Measurements from ENCODE around the gene ADAMTS5.

DNA sequence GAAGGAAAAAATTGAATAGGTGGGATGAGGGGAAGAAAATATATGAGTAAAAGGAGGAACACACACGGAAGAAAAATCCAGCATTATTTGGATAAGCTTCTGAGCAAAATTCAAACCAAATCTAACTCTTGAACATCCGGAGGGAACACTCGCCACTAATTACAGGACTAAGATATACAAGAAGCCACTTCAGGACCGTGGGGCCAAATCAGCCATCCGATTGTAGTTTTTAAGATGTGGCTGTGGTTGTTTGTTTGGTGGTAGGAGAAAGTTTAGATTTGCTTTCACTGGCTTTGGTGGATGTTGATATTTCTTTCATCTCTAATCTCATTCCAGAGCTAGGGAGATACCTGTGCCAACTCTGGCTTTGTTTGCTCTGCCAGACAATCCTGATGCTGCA lies 78.0 kb downstream of the ADAMTS5 start:
- TF ChIP-seq, protein P1, sequence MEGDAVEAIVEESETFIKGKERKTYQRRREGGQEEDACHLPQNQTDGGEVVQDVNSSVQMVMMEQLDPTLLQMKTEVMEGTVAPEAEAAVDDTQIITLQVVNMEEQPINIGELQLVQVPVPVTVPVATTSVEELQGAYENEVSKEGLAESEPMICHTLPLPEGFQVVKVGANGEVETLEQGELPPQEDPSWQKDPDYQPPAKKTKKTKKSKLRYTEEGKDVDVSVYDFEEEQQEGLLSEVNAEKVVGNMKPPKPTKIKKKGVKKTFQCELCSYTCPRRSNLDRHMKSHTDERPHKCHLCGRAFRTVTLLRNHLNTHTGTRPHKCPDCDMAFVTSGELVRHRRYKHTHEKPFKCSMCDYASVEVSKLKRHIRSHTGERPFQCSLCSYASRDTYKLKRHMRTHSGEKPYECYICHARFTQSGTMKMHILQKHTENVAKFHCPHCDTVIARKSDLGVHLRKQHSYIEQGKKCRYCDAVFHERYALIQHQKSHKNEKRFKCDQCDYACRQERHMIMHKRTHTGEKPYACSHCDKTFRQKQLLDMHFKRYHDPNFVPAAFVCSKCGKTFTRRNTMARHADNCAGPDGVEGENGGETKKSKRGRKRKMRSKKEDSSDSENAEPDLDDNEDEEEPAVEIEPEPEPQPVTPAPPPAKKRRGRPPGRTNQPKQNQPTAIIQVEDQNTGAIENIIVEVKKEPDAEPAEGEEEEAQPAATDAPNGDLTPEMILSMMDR (IDR thresholded peaks at IDR 0.05; ENCODE audit: extremely low read depth in 1 of 2, insufficient read depth in 1 of 2, low read depth in 1 of 2, low read length in 2 of 2) = no peak
- TF ChIP-seq POLR2AphosphoS5 (IDR thresholded peaks at IDR 0.05; ENCODE audit: insufficient read depth, low read depth, low read length) = no peak
